Measurements from ENCODE around the gene PPT2. TPM values are rescaled to one million over a fixed set of nuclear protein-coding genes. Genes with fewer than 3 reads are reported as not detected.

Gene PPT2
- total and polyA plus RNA-seq, 2 of the 8 experiments (the other 6 are each of a cell fraction or from before 2014, with no cell fraction given), result 24.1 to 39.5 TPM

DNA sequence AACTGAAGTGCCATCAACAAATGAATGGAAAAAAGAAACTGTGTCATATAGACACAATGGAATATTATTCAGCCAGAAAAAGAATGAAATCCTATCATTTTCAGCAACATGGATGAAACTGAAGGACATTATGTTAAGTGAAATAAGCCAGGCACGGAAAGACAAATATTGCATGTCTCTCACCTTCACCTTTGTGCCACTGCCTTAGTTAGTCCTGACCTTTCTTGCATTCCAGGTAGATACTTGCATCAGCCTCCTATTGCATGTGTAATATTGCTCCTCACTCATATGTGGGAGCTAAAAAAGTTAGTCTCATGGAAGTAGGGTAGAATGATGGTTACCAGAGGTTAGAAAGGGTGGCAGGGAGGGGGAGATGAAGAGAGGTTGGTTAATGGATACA is 55.1 kb downstream of the PPT2 start (continued):
- no peak for TF ChIP-seq HDAC2 (IDR thresholded peaks at IDR 0.05; ENCODE audit: borderline replicate concordance in 1 of 2, low read depth in 2 of 2, low read length in 2 of 2)
- no peak for TF ChIP-seq JUND (IDR thresholded peaks at IDR 0.05; ENCODE audit: low read length)
- TF ChIP-seq SP4 (IDR thresholded peaks at IDR 0.05; ENCODE audit: low read length), result no peak
- no peak for TF ChIP-seq KDM1A (IDR thresholded peaks at IDR 0.05; ENCODE audit: borderline replicate concordance, low read length)

All from H1 (cell line).